ENCODE data around the gene PLD4. TPM values are rescaled to one million over a fixed set of nuclear protein-coding genes. Genes with fewer than 3 reads are reported as not detected.
"Not testable (repeated sequence)": the region's sequence is repeated elsewhere in the genome, so short reads cannot be mapped to it uniquely, and the experiment has no call there.

Gene PLD4
- total RNA-seq, 1 donor from 2014 or later, result not detected

DNA sequence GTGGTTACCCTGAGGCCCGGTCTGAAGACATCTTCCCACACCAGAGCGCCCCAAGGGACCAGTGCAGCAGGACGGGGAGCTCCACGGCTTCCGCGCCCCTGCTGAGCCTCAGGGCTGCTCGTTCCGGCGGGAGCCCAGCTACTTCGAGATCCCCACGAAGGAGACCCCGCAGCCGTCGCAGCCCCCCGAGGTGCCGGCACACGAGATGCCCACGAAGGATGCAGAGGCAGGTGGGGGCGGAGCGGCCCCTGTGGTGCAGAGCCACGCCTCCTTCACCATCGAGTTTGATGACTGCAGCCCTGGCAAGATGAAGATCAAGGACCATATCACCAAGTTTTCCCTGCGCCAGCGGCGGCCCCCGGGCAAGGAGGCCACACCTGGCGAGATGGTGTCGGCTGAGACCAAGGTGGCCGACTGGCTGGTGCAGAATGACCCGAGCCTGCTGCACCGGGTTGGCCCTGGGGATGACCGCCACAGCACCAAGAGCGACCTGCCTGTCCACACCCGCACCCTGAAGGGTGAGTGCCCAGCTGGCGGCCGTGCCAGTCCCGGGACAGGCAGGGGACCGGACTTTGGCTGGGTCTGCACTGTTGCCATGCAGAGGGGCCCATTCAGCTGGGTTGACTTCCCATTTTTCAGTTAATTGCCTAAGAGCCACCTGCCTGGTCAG is 41.6 kb upstream of the PLD4 start:
- TF ChIP-seq CTCF (IDR thresholded peaks at IDR 0.05), result no peak
- TF ChIP-seq POLR2AphosphoS5 (IDR thresholded peaks at IDR 0.05; ENCODE audit: insufficient read depth in 1 of 2, low read depth in 1 of 2), result no peak
- no peak for TF ChIP-seq POLR2A (IDR thresholded peaks at IDR 0.05)
- Histone ChIP-seq H3K9me3 (no peaks in the 10 kb centered on the region), H3K36me3 (peaks cover 0 to 39% of the 10 kb centered on the region in 2 donors), H3K4me1 (no peaks in the 10 kb centered on the region), H3K27ac (no peak overlapping the region), H3K27me3 (no peaks in the 10 kb centered on the region), H3K4me3 (no peak overlapping the region)
- no peak for DNase-seq (ENCODE audit: extremely low spot score in 2 of 2)
- intact Hi-C loops (cut with DNase I), result no loop called here

- no peaks in the 10 kb centered on the region for H3K27me3 ChIP-seq
- peaks cover 0 to 35% of the 10 kb centered on the region in 2 donors for H3K36me3 ChIP-seq
These were observed 40.9 kb upstream of the PLD4 start for GRCh38 chr14:104883681-104884361.

DNA sequence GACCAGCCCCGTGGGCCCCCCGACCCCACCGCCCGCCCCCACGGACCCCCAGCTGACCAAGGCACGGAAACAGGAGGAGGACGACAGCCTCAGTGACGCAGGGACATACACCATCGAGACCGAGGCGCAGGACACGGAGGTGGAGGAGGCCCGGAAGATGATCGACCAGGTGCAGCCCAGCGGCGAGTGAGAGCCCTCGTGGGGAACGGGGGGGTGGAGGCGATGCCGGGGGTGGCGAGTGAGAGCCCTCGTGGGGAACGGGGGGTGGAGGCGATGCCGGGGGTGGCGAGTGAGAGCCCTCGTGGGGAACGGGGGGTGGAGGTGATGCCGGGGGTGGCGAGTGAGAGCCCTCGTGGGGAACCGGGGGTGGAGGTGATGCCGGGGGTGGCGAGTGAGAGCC is 40.3 kb upstream of the PLD4 start:
- H3K36me3 ChIP-seq, result peaks cover 0 to 35% of the 10 kb centered on the region in 2 donors
- H3K27me3 ChIP-seq; H3K9me3 ChIP-seq; H3K4me1 ChIP-seq; H3K27ac ChIP-seq; intact Hi-C loops (cut with DNase I); DNase-seq (ENCODE audit: extremely low spot score in 2 of 2); H3K4me3 ChIP-seq: not testable (repeated sequence)

More at GRCh38 chr14:104883681-104884361, 40.9 kb upstream of the PLD4 start:
- Histone ChIP-seq H3K27ac (no peak overlapping the region), H3K4me1 (no peaks in the 10 kb centered on the region), H3K9me3 (no peaks in the 10 kb centered on the region), H3K4me3 (no peak overlapping the region)
- intact Hi-C loops (cut with DNase I), result no loop called here
- DNase-seq (ENCODE audit: extremely low spot score in 2 of 2), result no peak
- TF ChIP-seq CTCF (IDR thresholded peaks at IDR 0.05), result no peak
- TF ChIP-seq POLR2A (IDR thresholded peaks at IDR 0.05), result no peak
- TF ChIP-seq POLR2AphosphoS5 (IDR thresholded peaks at IDR 0.05; ENCODE audit: insufficient read depth in 1 of 2, low read depth in 1 of 2), result no peak

GRCh38 chr14:104885031-104885972 is 39.4 kb upstream of the PLD4 start:
- H3K36me3 ChIP-seq, result peaks cover 0 to 29% of the 10 kb centered on the region in 2 donors

More at GRCh38 chr14:104885031-104885972, 39.4 kb upstream of the PLD4 start:
- Histone ChIP-seq H3K27me3 (no peaks in the 10 kb centered on the region), H3K27ac (no peak overlapping the region), H3K4me3 (no peak overlapping the region), H3K9me3 (no peaks in the 10 kb centered on the region), H3K4me1 (no peaks in the 10 kb centered on the region)
- DNase-seq (ENCODE audit: extremely low spot score in 2 of 2), result no peak
- no peak for TF ChIP-seq POLR2AphosphoS5 (IDR thresholded peaks at IDR 0.05; ENCODE audit: insufficient read depth in 1 of 2, low read depth in 1 of 2)
- TF ChIP-seq CTCF (IDR thresholded peaks at IDR 0.05), result no peak
- TF ChIP-seq POLR2A (IDR thresholded peaks at IDR 0.05), result no peak
- intact Hi-C loops (cut with DNase I), result no loop called here
